HG03039 (cell line): Measurements from ENCODE around the gene FGFR3.
"Not testable (repeated sequence)": the region's sequence is repeated elsewhere in the genome, so short reads cannot be mapped to it uniquely, and the experiment has no call there.

Experiments
- ATAC-seq: cut with Tn5 transposase; IDR thresholded peaks from one replicate; pipeline ENCODE4 v1.9.1; 2021; ENCODE audit warnings: mild to moderate bottlenecking, moderate library complexity; ENCODE audit not compliant: unreplicated experiment

Gene FGFR3

DNA sequence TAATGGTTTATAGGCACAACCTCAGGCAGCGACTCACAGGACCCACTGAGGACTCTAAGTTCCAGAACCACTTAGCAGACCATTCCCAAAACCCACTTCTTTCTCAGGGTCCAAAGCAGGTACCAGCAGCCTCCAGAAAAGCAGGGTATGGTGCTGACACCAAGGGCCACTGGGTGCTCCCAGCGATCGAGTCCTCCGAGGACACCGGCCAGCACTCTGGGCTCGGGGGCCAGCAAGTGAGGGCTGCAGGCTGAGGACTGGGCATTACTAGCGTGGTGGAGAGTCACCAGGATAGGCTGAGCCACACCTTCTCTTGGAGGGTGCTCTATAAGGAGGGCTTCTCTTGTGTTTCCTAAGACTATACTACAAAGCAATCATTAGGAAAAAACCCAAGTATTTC lies 43.6 kb downstream of the FGFR3 start:
- no peak for ATAC-seq

DNA sequence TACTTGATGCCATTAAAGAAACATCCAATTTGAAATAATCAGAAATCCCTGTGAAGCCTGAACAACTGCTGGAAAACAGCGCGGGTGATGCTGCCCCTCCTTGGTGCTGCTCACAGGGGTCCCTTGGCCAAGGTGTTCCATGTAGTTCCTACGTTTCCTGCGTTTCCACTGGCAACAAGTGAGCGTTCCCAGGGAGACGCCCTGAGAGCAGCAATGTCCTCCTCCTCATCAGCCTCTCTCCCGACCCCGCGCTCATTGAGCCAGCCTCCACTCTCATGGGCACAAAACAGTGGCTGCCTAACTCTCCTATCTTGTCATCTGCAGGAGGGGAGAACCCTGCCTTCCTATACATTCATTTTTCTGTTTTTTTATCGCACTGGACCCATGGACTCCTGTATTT lies 44.0 kb downstream of the FGFR3 start:
- no peak for ATAC-seq

DNA sequence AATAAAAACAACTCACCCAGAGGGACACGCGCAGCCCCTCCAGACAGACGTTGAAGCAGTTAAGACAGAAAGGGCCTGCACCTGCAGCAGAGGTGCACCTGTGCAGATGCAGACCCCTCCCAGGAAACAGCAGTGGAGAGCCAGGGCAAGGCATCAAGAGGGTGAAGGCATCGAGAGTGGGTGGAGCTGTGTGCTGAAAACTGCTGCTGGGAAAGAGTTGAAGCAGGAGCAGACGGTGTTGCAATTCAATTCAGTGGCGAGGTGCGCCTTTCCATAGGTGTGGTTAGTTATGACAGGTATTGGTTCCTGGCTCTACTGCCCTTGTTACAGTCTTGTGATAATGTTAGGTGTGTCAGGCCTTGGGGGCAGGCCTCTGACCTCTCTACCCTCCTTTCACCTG lies 46.2 kb downstream of the FGFR3 start:
- ATAC-seq = no peak

DNA sequence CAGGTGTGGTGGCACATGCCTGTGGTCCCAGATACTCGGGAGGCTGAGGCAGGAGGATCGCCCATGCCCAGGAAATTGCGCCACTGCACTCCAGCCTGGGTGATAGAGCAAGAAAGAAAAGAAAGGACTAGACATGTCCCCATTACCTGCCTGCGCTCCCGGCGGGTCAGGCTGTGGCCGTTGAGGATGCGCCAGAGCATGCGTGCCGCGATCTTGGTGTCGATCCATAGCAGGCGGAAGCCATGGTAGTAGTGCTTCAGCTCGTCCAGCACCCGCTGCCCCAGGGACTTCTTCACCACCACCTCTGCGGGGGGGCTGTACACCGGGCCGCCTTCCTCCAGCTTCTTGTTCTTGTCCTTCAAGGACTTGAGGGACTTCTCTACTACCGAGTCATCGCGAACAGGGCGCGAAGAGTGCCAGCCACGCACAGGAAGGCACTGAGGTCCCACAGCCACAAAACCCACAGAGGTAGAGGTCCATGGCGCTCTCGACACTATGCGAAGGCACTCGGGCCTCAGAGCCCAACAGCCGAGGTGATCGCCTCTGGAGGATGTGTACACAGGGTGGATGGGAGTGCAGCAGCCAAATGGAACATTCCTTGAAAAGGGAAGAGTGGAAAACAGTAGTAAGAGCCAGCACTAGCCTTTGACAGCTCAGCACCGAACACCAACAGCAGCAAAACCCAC lies 48.3 kb downstream of the FGFR3 start:
- ATAC-seq = no peak

DNA sequence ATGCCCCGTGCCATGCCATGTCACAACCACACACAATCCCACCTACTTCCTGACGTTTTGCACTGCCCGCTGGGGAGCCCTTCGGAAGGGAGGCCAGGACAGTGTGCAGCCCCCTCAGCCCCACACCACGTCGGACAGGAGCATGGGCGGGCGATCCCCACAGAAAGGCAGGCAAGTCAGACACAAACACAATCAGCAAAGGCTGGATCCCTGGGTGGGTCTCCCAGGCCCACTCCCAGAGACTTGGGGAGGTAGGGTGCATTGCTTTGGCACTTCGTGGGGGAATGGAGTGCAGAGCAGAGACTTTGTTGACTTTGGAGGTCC lies 48.8 kb downstream of the FGFR3 start:
- no peak for ATAC-seq

DNA sequence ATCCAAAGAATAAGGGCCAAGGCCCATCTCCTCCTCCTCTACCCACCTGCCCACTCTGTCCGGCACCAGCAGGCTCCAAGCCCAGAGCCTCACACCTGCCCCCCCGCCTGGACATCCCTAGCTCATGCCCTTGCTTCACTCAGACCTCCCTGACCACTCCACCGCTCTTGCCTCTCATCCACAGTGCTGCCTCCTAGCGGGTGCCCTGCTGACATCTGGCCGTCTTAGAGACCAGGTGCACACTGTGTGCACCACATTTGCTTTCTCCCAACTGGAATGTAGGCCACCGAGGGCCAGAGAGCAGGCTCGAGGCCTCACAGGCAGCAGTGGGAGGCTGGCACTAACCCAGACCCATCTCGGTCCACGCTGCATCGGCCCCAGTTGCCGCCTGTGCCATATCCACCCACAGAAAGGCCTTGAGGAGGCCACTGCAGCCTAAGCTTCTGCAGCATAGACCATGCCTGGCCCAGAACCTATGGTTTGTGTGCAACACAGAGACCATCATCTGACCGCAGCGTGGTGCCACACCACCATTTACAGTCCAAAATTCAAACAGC lies 49.3 kb downstream of the FGFR3 start:
- ATAC-seq = no peak

DNA sequence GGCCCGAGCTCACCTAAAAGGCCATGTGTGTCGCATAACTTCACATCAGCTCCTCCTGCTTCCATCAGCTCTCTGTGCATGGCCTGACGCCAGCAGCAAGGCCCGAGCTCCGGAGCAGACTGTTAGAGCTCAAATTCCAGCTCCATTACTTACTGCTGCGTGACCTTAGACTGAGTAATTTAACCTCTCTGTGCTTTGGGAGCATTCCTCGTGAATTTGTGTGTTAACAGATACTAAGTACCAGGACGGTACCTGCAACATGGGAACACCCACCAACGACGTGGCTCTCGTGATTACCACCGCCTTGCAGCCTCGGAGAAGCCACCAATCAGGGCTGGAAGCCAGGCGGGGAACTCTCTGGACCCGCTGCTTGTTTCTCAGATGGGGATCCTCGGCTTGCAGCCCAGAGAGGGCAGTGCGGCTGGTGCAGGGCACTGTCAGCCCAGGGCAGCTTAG lies 49.9 kb downstream of the FGFR3 start:
- no peak for ATAC-seq

DNA sequence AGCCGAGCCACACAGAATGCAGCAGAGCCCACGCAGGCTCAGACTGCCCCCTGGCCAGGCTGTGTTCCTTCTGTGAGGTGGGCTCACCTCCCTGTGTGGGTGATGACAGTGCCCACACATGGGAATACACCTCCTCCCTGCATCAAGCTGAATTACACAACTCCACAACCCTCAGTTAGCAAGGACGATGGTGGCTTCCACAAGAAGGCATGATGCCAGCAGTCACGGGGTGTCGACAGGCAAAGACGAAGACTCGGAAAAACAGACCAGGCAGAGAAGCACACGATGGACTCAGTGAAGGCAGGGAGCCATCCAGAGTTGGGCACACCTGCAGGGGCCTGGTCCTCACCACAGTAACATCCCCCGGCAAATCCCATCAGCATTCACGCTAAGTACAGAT lies 50.8 kb downstream of the FGFR3 start:
- no peak for ATAC-seq

DNA sequence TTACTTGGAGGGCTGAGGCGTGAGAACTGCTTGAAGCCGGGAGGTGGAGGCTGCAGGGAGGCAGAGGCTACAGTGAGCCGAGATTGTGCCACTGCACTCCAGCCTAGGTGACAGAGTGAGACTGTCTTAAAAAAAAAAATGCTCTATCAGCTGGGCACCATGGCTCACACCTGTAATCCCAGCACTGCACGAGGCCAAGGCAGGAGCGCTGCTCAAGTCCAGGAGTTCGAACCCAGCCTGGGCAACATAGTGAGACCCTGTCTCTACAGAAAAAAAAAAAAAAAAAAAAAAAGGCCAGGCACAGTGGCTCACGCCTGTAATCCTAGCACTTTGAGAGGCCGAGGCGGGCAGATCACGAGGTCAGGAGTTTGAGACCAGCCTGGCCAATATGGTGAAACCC lies 51.5 kb downstream of the FGFR3 start:
- ATAC-seq = not testable (repeated sequence)

DNA sequence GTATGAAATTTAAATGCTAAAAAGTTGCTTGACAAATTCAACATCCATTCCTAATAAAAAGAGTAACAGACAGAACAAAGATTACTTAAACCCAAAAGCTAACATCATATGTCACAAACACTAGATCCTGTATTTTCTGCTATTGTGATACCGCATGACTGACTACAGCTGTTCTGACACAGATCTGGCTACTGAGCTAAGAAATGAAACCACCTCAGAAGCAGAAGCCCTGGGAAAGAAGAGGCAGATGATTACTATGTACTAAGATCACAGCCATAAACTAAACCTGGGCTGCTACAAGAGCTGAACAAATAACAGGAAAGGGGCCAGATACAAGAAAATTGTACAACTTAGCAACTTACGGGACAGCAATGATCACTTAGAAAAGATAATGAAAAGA lies 53.5 kb downstream of the FGFR3 start:
- ATAC-seq = no peak

DNA sequence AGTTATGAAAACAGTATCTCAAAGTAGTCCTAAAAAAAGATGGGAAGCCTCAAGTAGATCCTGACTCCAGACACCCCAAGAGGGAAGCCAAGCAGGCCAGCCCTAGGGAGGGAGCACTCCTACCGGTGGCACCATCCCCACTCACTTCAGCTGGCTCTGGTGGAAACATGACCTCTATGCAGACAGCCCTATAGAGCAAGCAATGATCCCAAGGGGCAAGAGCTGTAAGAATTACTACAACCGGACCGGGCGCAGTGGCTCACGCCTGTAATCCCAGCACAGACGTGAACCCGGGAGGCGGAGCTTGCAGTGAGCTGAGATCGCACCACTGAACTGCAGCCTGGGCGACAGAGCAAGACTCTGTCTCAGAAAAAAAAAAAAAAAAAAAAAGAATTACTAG lies 57.2 kb downstream of the FGFR3 start:
- ATAC-seq = no peak

DNA sequence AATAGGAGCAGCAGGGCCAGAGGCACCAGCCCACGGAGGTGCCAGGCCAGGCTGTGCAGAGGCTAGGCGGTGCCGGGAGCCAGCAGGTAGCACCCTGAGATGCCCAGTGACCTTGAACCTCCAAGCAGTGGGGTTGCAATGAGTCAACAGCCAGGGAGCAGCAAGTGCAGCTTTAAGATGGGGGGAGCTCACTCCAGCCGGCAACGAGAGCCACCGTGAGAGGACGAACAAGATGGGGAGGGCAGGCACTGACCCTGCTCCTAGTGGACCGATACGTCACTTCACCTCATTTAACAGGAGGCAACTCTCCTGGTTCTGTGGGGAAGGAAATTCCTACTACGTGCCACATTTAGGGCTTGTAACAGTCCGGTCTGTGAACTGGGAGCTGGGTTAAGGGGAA lies 58.1 kb downstream of the FGFR3 start:
- no peak for ATAC-seq

DNA sequence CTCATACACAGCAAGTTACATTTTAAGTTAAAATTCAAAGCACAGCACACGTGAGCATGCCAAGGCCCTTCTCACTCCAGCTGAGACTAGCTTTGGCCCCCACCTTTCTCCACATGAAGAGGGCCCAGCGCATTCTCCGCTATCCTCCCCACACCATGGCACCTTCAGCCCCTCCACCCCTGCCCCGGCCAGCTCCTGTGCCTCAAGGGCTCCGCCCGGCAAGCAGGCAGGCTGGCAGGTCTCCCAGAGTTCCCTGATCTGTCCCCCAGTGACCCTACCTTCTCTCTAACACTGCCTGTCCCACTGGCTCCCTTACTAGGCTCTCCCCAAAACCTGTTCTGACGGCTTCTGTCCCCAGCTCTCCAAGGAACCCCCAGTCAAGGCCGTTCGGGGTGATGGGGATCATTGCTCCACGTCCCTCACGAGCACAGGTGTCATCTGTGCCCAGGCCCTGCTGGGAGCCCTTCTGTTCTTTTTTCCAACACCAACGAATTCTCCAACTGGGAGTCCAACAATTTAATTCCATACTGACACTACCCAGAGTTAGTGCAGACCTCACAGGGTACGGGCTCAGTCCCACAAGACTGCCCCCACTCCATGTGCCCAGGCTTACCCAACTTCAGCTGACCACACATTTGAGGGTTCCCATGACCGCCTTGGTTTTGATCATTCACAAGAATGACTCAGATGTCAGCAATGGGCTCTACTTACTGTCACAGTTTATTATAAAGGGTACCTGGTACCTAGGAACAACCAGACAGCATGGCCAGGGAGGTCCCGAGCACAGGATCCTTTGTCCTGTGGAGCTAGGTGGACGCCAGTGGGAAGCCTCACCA lies 58.7 kb downstream of the FGFR3 start:
- no peak for ATAC-seq

DNA sequence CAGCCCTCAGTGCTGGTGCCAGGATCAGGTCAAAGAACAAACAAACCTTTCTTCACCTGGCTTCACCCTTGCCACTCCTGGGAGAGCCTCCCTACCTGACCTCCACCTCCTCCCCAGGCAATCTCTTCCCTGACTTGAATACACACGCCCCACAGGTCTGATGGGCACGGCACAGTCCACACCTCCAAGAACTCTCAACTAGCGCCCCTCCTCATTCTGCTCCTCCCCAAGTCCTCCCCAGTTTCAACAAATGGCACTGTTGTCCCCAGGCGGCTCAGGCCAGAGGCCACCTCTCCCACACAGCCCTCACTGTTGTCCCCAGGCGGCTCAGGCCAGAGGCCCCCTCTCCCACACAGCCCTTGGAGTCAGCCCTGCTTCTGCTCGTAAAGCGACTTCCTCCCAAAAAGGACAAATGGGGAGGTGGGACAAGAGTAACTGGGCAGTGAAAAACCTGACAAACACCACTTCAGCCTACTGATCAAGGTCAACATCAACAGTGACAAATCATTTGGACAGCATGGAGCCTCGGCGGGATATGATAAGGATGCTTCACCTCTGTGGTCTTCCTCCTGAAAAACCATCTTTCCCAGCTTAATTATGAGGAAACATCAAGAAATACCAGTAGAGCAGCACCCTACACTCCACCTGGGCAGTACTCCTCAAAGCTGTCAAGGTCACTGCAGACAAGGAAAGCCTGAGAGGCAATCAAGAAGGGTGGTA lies 60.0 kb downstream of the FGFR3 start:
- ATAC-seq = no peak

DNA sequence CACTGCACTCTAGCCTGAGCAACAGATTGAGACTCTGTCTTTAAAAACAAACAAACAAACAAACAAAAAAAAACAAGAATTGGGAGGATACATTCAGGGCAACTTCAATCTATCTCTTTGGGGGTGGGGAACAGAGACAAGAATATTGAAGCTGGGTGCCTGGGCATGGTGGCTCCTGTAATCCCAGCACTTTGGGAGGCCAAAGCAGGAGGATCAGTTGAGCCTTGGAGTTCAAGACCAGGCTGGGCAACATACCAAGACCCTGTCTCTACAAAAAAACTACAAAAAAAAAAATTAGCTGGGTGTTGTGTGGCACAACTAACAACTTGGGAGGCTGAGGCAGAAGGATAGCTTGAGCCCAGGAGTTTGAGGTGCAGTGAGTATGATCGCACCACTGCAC lies 61.7 kb downstream of the FGFR3 start:
- ATAC-seq = no peak

DNA sequence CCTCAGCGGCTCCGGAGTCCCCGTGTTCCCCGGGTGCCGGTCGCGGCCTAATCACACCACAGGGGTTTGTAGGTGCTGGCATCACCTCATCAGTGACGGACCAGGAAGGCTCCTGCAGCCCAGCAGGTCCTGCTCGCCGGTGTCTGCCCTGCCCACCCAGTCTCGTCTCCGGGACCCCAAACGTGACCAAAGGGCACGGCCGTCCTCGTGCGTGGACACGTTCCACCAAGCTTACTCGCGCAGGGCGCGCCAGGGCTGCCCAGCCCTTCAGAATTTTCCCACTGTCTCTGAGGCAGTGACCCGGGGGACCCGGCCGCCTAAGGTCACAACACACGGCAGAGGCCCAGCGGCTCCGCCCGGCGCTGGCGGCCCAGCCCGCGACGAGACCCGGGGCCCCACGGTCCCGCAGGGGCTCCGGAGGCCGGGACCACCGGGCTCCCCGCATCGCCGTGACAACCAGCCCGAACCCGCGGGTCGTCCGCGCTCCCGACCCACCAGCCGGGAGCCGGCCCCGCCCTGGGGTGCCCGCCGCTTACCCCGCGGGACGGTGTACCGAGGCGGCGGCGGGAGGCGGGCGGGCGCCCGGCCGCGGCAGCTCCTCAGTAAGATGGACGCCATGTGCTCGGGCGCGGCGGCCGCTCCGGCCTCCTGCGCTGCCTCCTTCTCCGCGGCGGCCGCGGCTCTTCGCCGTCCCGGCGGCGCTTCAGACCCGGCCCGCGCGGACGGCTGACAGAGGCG lies 62.4 kb downstream of the FGFR3 start:
- peak; percentile 8 for ATAC-seq

DNA sequence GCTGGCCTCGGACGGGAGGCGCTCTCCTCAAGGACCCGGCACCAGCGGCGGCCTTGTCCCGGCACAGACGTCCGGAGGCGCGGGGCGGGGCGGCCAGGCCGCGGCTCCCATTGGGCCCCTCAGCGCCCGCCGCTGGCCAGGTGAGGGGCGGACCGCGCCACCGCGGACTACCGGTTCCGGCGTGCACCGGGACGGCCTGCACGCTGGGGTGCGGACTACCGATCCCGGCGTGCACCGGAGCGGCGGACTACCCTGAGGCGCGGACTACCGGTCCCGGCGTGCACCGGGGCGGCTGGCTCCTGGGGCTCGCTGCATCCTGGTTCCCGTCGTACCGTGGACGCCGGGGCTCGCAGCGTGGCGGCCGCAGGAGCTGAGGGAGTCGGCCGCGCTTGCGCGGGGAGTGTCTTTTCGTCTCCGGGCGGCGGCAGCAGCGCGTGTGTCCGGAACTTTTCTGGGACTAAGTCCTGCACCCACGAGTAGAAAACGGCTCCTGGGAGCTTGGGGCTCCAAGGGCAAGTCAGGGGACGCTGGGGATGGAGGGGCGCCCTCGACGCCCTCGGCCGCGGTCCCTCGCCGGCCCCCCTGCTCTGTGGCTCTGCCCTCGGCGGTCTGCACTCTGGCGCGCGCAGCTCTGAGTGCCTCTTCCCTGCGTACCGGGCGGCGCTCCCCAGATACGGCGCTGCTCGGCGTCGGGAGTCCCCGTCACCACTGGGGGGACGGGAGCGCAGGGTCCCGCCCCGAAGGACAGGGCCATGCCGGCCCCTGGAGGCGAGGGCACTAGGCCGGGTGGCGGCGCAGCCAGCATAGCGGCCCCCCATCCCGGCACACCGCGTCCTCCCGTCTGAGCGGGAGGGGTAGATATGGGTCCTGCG lies 63.2 kb downstream of the FGFR3 start, which contains the start of gene LETM1:
LETM1 (minus strand) TSS at position 86 of the 872 bp plus-strand sequence. CDS start 206 bp downstream, outside the sequence.
- ATAC-seq = peak; percentile 88

DNA sequence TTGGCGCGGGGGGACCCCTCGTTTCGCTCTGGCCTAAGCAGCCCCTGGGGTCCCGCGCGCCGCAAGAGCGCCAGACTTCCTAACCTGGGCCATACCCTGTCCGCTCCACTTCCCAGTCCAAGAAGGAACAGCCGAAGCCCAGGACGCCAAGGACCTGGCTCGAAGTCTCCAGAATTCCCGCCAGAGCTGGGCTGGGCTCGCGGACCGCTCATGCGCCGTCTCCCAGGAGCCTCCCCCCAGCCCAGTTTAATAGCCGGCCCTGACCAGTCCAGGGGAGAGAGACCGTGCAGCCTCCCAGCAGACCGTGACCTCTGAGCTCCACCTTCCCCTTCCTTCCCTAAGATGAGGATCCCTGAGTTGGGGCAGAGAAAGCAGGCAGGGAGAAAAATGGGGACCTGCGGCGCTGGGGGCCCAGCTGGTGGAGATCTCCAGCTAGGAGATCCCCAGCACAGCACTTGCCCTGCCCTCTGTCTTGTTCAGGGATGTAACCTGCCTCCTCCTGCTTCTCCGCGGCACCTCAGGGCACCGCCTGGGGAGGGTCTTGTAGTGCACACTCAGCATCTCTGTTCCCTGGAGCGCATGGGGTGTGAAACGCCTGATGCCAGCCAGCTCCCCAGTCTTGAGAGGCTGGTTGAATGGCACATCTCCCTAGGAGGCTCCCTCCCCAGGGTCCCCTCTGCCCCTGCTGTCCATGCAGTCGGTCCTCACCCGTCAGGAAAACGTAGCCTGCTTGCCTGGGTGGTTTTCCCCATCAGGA lies 64.0 kb downstream of the FGFR3 start:
- ATAC-seq = no peak

DNA sequence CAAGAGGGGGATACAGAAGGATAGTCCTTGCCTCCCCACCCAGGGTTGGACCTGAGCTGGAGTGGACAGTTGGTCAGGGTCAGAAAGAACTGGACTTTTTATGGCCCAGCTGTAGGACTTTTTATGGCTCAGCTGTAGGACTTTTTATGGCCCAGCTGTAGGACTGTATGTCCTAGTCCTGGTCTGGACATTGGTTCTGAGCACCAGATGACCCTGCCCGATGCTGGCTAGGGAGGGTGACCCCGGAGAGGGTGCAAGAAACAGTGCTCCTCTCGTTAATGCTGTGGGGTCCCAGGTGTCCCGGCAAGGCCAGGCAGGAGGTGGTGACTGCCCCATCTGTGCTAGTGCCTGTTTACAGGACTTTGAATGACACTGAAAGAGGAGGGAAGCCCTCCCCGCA lies 64.8 kb downstream of the FGFR3 start:
- ATAC-seq = no peak
